CD4-positive, alpha-beta T cell (primary cell): ENCODE results near the gene SIRT3. TPM values are rescaled to one million over a fixed set of nuclear protein-coding genes. Genes with fewer than 3 reads are reported as not detected.

ENCODE experiments used
- total RNA-seq, 174 experiments: library from RNA in 2 of 174; stranded (reverse) in 2 of 174; gene quantifications; one replicate each; pipeline ENCODE4 v1.2.3 and lab custom pipeline; 2021 to 2026

SIRT3 gene
- total RNA-seq, 2 experiments from 2014 or later: 16.4 to 18.0 TPM

Other genes starting within 250 kb of the SIRT3 start
- not detected for gene SCGB1C1, start 43.3 kb downstream of the SIRT3 start, total RNA-seq
- 10 to 100 TPM; 69.5 to 72.7 TPM for gene BET1L, start 28.9 kb downstream of the SIRT3 start, total RNA-seq
- 100 to 1,000 TPM in 1 of 2 experiments, 10 to 100 TPM in 1; 99.6 to 104 TPM for gene RIC8A, start 28.6 kb downstream of the SIRT3 start, total RNA-seq
- 10 to 100 TPM; 56.9 to 57.8 TPM for gene PSMD13, start 634 bp upstream of the SIRT3 start, total RNA-seq
- 10 to 100 TPM; 14.4 to 14.7 TPM for gene NLRP6, start 42.1 kb upstream of the SIRT3 start, total RNA-seq
- gene PGGHG, start 52.8 kb upstream of the SIRT3 start, total RNA-seq: 100 to 1,000 TPM; 670 to 671 TPM
- not detected for gene IFITM5, start 63.2 kb upstream of the SIRT3 start, total RNA-seq
- 100 to 1,000 TPM; 364 to 383 TPM for gene IFITM2, start 71.5 kb upstream of the SIRT3 start, total RNA-seq
- gene IFITM1, start 77.7 kb upstream of the SIRT3 start, total RNA-seq: 100 to 1,000 TPM; 286 to 306 TPM
- gene IFITM3, start 84.5 kb upstream of the SIRT3 start, total RNA-seq: 10 to 100 TPM; 15.9 to 20.1 TPM
- 1 to 10 TPM; 4.2 to 6.0 TPM for gene B4GALNT4, start 133.2 kb upstream of the SIRT3 start, total RNA-seq
- gene PKP3, start 157.9 kb upstream of the SIRT3 start, total RNA-seq: under 1 TPM in 1 of 2 experiments, not detected in 1; 0.60 TPM
- 100 to 1,000 TPM; 358 to 392 TPM for gene SIGIRR, start 178.7 kb upstream of the SIRT3 start, total RNA-seq
- gene ANO9, start 205.7 kb upstream of the SIRT3 start, total RNA-seq: 100 to 1,000 TPM; 109 to 114 TPM
- gene PTDSS2, start 213.9 kb upstream of the SIRT3 start, total RNA-seq: 10 to 100 TPM; 15.2 to 18.4 TPM